Mesodermal cell (in vitro differentiated cells): Measurements from ENCODE around the gene BAHD1.
"Not testable (repeated sequence)": the region's sequence is repeated elsewhere in the genome, so short reads cannot be mapped to it uniquely, and the experiment has no call there.

Source experiments
- H3K27ac ChIP-seq: 2 replicates; pipeline ENCODE4 v1.7.0; 2013; ENCODE audit warnings: mild to moderate bottlenecking, low read depth, low read length, moderate library complexity; ENCODE audit not compliant: severe bottlenecking
- H3K36me3 ChIP-seq: 2 replicates; pipeline ENCODE4 v1.7.1; 2013; ENCODE audit warnings: mild to moderate bottlenecking, low read length, moderate library complexity; ENCODE audit not compliant: control insufficient read depth, insufficient read depth
- H3K4me1 ChIP-seq: one replicate; pipeline ENCODE4 v1.7.1; 2013; ENCODE audit warnings: mild to moderate bottlenecking, low read length; ENCODE audit not compliant: insufficient read depth, control insufficient read depth, poor library complexity, severe bottlenecking
- H3K4me3 ChIP-seq: 2 replicates; pipeline ENCODE4 v1.7.0; 2013; ENCODE audit warnings: low read length, control low read depth, mild to moderate bottlenecking; ENCODE audit not compliant: insufficient read depth, poor library complexity, severe bottlenecking; ENCODE audit errors: extremely low read depth
- H3K9me3 ChIP-seq: 2 replicates; pipeline ENCODE4 v1.7.1; 2013; ENCODE audit warnings: mild to moderate bottlenecking, low read length, moderate library complexity; ENCODE audit not compliant: control insufficient read depth
- WGBS, 2 experiments: methylation state at CpG; one replicate each; pipeline ENCODE4 v1.1.5; 2013; ENCODE audit warnings: missing lambda C conversion rate in 2 of 2; ENCODE audit not compliant: insufficient coverage in 2 of 2; 5-methylcytosine and 5-hydroxymethylcytosine counted together

BAHD1 gene

GRCh38 chr15:40448354-40448753 is 7.6 kb downstream of the BAHD1 start:
- Histone ChIP-seq H3K4me1 (peaks cover 39% of the 10 kb centered on the region), H3K9me3 (no peaks in the 10 kb centered on the region), H3K36me3 (peaks cover 2% of the 10 kb centered on the region), H3K27ac (no peak overlapping the region), H3K4me3 (no peak overlapping the region)
- 91 to 100% methylated on average over 3 to 4 of the region's 4 CpGs for WGBS, 2 experiments

DNA sequence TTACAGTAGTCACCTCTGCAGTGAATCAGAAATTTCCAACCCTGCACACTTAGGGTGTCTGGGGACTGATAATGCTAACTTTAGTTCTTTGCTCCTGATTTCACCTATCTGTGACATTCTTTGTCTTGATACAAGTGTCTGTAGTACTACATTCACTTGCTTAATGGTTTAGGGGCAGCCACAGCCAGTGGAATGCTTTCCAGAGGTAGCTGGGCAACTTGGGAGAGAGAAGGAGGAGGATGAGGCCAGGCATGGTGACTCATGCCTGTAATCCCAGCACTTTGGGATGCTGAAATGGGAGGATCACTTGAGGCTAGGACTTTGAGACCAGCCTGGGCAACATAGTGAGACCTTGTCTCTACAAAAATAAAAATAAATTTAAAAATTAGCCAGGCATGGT is 8.5 kb downstream of the BAHD1 start:
- H3K4me3 ChIP-seq: no peak overlapping the region
- H3K4me1 ChIP-seq: peaks cover 42% of the 10 kb centered on the region
- H3K36me3 ChIP-seq: peaks cover 2% of the 10 kb centered on the region
- H3K27ac ChIP-seq: peak overlapping the region; percentile 18
- no peaks in the 10 kb centered on the region for H3K9me3 ChIP-seq

DNA sequence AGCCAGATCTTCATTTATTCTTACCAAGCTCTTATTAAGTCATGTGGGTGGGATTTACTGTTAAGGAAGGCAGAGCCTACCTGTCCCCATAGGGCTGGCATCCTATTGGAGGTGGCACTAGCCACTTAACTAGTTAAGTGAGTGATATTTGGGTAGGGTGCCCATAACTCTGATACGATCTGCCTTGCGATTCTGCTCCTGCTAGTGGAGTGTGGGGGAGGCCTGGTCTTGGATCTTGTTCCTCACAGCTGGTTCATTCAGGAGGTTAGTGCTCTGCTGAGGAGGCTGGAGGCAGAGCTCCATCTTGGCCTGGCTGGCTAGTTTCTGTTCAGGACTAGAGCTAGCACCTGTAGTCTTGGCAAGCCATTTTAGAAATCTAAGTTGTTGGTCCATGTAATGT is 9.3 kb downstream of the BAHD1 start:
- H3K36me3 ChIP-seq: peaks cover 2% of the 10 kb centered on the region
- no peak overlapping the region for H3K27ac ChIP-seq
- H3K9me3 ChIP-seq: no peaks in the 10 kb centered on the region
- WGBS, 2 experiments: 100% methylated on average over 2 of the region's 2 CpGs; no CpG with 5 or more reads in 1 of the 2 experiments
- H3K4me3 ChIP-seq: no peak overlapping the region
- peaks cover 42% of the 10 kb centered on the region for H3K4me1 ChIP-seq

DNA sequence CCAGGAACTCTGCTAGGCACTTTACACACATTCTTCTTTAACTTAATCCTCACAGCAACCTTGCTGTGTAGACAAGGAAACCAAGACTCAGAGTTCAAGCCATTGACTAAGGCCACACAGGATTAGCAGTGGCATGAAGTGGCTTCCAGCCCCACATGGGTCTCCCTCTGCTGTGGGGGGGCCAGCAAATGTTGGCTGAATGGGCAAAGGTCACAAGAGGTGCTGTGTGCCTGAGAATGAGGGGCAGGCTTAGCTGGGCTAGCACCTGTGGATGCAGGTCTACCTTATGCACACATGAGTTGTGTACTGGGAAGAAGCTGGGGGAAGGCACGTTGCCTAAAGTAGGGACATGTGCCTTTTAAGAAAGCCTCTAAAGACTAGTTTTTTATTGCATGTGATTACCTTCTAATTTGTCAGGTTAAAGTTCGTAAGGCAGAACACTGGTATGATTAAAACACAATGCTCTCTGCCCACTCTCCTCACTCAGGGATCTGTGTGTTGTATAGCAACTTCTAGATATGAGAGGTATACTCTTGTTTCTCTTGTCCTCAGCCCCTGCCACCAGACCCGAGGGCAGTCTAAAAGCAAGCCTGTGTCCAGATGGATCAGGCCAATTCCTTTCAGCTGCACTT is 10.9 kb downstream of the BAHD1 start:
- Histone ChIP-seq H3K36me3 (peaks cover 2% of the 10 kb centered on the region), H3K27ac (no peak overlapping the region), H3K9me3 (no peaks in the 10 kb centered on the region), H3K4me1 (peaks cover 43% of the 10 kb centered on the region), H3K4me3 (no peak overlapping the region)
- 93 to 94% methylated on average over 2 of the region's 3 CpGs for whole genome bisulfite sequencing, 2 experiments

DNA sequence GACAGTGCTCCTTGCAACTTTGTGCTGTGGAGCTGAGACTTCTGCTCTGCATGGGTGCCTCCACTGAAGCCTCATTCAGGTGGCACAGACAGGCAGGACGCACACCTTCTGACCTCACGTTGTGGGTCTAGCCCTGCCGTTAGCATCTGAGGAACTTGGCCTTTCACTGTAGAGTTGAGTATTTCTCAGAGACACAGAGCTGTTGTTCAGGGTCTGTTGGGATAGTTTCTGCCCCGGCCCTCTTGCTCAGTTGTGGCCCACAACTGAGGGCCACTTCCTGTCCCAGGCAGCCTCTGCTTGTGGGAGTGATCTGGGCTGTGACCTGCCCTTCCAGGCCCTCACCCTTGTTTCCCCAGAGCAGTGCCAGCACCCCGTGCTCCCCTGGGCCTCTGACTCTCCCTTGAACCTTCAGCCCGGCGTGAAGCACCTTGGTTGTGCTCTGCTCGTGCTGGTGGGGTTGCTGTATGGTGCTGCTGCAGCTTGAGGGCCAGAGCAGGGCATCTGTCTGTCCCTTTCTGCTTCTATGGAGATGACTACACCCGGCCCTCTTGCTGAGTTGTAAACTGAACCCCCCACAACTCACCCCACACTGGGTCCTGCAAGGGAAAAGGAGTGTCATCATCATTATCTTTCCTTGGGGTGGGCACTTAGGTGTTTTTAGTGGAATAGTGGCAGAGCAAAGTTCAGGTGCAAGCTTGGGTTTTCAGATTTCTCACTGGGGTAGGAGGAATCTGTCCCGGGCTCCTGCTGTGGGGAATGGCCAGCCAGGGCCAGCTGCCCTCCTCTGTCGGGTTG is 11.7 kb downstream of the BAHD1 start:
- Histone ChIP-seq H3K4me3 (no peak overlapping the region), H3K36me3 (peaks cover 4% of the 10 kb centered on the region), H3K9me3 (no peaks in the 10 kb centered on the region), H3K4me1 (peaks cover 44% of the 10 kb centered on the region), H3K27ac (no peak overlapping the region)
- WGBS, 2 experiments: 71 to 82% methylated on average over 4 to 7 of the region's 11 CpGs

DNA sequence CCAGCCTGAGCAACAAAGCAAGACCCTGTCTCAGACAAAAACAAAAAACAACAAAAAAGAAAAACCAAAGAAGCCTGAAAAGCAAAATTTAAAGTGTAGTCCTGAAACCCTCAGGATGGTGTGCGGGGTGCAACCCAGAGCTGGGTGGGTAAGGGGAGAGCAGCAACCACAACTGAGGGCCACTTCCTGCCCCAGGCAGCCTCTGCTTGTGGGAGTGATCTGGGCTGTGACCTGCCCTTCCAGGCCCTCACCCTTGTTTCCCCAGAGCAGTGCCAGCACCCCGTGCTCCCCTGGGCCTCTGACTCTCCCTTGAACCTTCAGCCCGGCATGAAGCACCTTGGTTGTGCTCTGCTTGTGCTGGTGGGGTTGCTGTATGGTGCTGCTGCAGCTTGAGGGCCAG is 13.2 kb downstream of the BAHD1 start:
- H3K4me1 ChIP-seq: peaks cover 44% of the 10 kb centered on the region
- H3K9me3 ChIP-seq: not testable (repeated sequence)

DNA sequence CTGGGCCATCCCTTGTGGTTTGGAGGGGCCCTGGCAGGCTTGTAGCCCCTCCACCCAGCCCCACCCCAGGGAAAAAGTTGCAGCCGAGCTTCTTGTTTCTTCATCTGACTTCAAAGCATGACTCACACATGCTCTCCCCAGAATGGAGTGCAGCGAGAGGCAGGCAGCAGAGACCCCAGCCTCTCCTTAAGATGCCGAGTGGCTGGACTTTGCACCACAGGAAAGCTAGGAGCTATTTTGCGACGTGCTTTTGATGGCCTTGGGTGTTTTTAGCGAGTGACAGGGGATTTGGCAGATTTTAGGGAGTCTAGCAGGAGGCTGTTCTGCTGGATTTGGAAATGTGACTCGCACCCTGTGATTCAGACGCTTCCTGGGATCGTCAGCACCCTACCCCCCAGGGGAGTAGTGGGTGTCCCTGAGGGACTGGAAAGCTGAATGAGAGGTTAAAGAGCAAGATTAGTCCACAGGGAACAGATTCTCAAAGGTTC is 14.2 kb downstream of the BAHD1 start:
- Histone ChIP-seq H3K9me3 (no peaks in the 10 kb centered on the region), H3K4me1 (peaks cover 44% of the 10 kb centered on the region), H3K27ac (peak overlapping the region; percentile 41), H3K4me3 (no peak overlapping the region), H3K36me3 (peaks cover 20% of the 10 kb centered on the region)
- 20 to 55% methylated on average over 1 to 8 of the region's 9 CpGs for WGBS, 2 experiments

More for the DNA sequence above, 13.2 kb downstream of the BAHD1 start:
- H3K27ac ChIP-seq, H3K36me3 ChIP-seq, H3K4me3 ChIP-seq: not testable (repeated sequence)
- 100% methylated on average over 1 of the region's 3 CpGs for WGBS, 2 experiments

DNA sequence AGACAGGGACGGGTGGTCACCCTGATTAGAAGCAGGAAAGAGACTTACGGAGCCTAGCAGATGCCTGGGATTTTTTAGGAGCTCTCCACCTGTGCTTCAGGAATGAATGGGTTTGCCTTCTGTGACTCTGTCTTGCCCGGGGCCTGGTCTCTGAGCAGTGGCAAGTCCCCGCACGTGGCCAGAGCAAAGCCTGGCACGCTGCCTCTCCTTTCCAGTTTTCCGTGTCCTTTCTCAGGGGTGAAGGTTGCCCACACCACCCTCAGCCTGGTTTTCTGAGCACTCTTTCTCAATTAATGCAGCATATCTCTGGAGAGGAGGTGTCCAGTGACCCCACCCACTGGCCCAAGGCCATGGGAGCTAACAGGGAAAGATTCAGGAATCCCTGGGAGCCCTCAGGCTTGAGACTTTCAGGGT is 15.6 kb downstream of the BAHD1 start:
- peaks cover 23% of the 10 kb centered on the region for H3K36me3 ChIP-seq
- 78 to 87% methylated on average over 7 of the region's 7 CpGs for WGBS, 2 experiments
- H3K4me3 ChIP-seq: no peak overlapping the region
- H3K4me1 ChIP-seq: peaks cover 40% of the 10 kb centered on the region
- H3K27ac ChIP-seq: no peak overlapping the region
- no peaks in the 10 kb centered on the region for H3K9me3 ChIP-seq

DNA sequence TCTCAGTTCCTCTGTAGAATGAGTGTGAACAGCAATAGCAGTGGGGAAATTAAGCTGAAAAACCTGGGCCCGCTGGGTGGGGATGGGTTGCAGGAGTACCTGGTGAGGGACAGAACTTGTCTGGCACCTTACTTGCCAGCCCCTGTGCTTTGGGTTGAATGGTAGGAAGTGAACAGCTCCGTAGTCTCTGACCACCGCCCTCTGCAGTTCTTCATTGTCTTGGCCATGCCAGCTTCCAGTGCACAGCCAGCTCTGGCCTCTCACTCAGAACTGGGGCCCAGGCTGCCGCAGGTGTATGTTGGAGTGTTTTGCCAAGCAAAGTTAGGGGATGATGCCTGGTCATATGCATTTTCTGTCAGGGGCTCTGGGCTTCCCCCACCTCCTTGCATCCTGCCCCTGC is 16.0 kb downstream of the BAHD1 start:
- WGBS, 2 experiments: 83 to 95% methylated on average over 3 of the region's 4 CpGs
- Histone ChIP-seq H3K4me1 (peaks cover 39% of the 10 kb centered on the region), H3K27ac (no peak overlapping the region), H3K9me3 (no peaks in the 10 kb centered on the region), H3K4me3 (no peak overlapping the region), H3K36me3 (peaks cover 26% of the 10 kb centered on the region)

DNA sequence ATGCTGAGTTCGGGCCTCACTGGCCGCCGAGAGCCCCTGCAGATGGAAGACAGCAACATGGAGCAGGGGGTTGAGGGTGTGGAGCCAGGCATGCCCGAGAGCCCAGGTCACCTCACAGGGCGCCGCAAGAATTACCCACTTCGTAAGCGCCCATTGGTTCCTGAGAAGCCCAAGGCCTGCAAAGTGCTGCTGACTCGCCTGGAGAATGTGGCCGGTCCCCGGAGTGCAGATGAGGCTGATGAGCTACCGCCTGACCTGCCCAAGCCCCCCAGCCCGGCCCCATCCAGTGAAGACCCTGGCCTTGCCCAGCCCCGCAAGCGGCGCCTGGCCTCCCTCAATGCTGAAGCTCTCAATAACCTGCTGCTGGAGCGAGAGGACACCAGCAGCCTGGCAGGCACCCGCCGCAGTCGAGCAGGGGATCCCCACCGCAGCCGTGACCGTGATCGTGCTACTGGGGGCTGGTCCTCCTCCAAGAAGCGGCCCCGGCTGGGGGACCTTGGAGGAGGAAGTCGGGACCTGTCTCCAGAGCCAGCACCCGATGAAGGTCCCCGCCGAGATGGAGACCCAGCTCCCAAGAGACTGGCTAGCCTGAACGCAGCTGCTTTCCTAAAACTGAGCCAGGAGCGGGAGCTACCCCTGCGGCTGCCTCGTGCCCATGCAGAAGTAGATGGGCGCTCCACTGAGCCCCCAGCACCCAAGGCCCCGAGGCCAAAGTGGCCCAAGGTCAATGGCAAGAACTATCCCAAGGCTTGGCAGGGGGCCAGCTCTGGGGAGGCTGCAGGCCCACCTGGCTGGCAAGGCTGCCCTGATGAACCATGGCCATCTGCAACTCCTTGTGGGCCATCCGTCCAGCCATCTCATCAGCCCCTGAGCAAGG is 18.0 kb downstream of the BAHD1 start:
- Histone ChIP-seq H3K36me3 (peaks cover 45% of the 10 kb centered on the region), H3K4me1 (peaks cover 26% of the 10 kb centered on the region), H3K4me3 (no peak overlapping the region), H3K27ac (no peak overlapping the region), H3K9me3 (no peaks in the 10 kb centered on the region)
- 96% methylated on average over 37 of the region's 37 CpGs for WGBS, 2 experiments
